Mesangial cell (primary cell): Measurements from ENCODE around the gene BBOF1. TPM values are rescaled to one million over a fixed set of nuclear protein-coding genes. Genes with fewer than 3 reads are reported as not detected.

Experiments
- total RNA-seq: library from RNA; depleted of rRNA; stranded (reverse); fragments of >200 nt; gene quantifications from 2 replicates; pipeline ENCODE4 v1.2.3, GENCODE V29; 2015

BBOF1 gene
- total RNA-seq = 2.3 TPM in 2 replicates

GRCh38 chr14:74018586-74019407 lies at the start of gene BBOF1, which contains the start of gene ENTPD5:
TSS of gene BBOF1 (plus strand) at chr14:74019349. CDS start at chr14:74019479, 130 bp downstream.
TSS of gene ENTPD5 (minus strand) at chr14:74019288. CDS start at chr14:73988102, 31,186 bp downstream.

GRCh38 chr14:74084277-74085046 lies 65.3 kb downstream of the BBOF1 start, which contains the start of the genes ALDH6A1 and LIN52:
TSS of gene ALDH6A1 (minus strand) at chr14:74084453. CDS start at chr14:74084394, 59 bp downstream.
TSS of gene LIN52 (plus strand) at chr14:74084956. CDS start at chr14:74084975, 19 bp downstream.

Other genes starting within 250 kb of the BBOF1 start
- 3.9 and 4.7 TPM in 2 replicates for gene PTGR2, start 167.5 kb upstream of the BBOF1 start, total RNA-seq
- 29.7 and 38.6 TPM in 2 replicates for gene ZNF410, start 132.5 kb upstream of the BBOF1 start, total RNA-seq
- 0.81 and 2.7 TPM in 2 replicates for gene FAM161B, start 69.3 kb upstream of the BBOF1 start, total RNA-seq
- 24.2 and 29.8 TPM in 2 replicates for gene COQ6, start 69.0 kb upstream of the BBOF1 start, total RNA-seq
- gene ENTPD5, start 61 bp upstream of the BBOF1 start, total RNA-seq = 6.5 and 8.0 TPM in 2 replicates
- 4.1 and 10.5 TPM in 2 replicates for gene ALDH6A1, start 65.1 kb downstream of the BBOF1 start, total RNA-seq
- gene LIN52, start 65.6 kb downstream of the BBOF1 start, total RNA-seq = 3.5 and 6.2 TPM in 2 replicates
- gene VSX2, start 220.1 kb downstream of the BBOF1 start, total RNA-seq = not detected in 2 replicates